ENCODE results near the gene KDM2A.

GRCh38 chr11:67268962-67269268 lies 149.9 kb downstream of the KDM2A start:
- TF ChIP-seq, protein P1, sequence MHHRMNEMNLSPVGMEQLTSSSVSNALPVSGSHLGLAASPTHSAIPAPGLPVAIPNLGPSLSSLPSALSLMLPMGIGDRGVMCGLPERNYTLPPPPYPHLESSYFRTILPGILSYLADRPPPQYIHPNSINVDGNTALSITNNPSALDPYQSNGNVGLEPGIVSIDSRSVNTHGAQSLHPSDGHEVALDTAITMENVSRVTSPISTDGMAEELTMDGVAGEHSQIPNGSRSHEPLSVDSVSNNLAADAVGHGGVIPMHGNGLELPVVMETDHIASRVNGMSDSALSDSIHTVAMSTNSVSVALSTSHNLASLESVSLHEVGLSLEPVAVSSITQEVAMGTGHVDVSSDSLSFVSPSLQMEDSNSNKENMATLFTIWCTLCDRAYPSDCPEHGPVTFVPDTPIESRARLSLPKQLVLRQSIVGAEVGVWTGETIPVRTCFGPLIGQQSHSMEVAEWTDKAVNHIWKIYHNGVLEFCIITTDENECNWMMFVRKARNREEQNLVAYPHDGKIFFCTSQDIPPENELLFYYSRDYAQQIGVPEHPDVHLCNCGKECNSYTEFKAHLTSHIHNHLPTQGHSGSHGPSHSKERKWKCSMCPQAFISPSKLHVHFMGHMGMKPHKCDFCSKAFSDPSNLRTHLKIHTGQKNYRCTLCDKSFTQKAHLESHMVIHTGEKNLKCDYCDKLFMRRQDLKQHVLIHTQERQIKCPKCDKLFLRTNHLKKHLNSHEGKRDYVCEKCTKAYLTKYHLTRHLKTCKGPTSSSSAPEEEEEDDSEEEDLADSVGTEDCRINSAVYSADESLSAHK (tag by site-specific recombination; IDR thresholded peaks at IDR 0.05) = no peak
- no peak for TF ChIP-seq ZFHX2 (tag by site-specific recombination; conservative IDR thresholded peaks at IDR 0.05)
